Epidermal melanocyte (primary cell): ENCODE measurements around the gene RAPGEF4.

ENCODE experiments used
- DNase-seq: peaks from one replicate; pipeline ENCODE4 v3.0.0; 2011; ENCODE audit warnings: low spot score; ENCODE audit not compliant: insufficient read length

The RAPGEF4 gene

DNA sequence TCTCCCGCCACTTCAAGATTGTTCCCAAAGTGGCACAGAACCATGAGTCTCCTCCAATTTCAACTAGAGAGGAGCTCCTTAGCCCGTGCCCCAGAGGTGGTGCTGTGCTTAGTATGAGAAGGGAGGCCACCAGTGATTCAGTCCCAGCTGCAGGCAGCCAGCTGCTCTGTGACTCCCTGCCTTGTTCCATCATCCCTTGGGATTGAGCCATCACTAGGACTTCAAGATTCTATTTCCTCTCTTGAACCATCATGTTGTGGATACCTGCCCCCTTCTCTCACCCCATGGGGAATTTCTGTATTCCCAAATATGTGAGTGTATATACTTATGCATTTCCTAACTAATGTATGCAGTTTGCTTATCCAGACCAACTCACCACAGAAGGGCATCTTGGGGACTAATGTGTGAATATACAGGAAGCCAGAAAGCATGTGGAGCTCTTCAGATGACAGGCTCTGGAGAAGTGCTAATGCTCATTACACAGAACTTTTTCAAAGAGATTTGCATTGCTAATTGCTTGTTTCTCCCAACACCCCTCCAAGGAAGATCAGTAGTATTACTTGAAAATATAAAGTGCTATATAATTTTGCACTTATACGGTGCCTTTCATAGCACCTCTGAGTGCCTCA lies 229.0 kb downstream of the RAPGEF4 start:
- DNase-seq: no peak

- no peak for DNase-seq
These were observed 230.0 kb downstream of the RAPGEF4 start for GRCh38 chr2:172965433-172966212.

GRCh38 chr2:172967036-172967982 lies 231.7 kb downstream of the RAPGEF4 start:
- DNase-seq: no peak

DNA sequence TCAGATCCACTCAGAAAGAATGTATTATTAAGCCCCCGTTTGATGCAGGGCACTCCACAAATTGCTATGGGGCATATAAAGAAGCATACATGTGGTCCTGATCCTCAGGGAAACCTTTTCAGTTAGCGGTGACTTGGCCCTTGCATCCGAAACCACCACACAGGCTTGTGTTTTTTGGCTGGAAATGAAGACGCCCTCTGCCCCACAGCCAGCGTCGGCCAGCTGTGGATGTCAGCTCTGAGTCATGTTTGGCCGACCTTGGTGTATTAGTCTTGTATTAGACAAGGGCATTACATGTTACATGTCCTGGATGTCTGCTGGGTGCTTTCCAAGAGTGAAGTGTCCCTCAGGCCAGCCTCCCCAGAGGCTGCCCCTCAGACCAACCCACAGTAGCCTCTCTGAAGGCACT lies 232.4 kb downstream of the RAPGEF4 start:
- no peak for DNase-seq

DNA sequence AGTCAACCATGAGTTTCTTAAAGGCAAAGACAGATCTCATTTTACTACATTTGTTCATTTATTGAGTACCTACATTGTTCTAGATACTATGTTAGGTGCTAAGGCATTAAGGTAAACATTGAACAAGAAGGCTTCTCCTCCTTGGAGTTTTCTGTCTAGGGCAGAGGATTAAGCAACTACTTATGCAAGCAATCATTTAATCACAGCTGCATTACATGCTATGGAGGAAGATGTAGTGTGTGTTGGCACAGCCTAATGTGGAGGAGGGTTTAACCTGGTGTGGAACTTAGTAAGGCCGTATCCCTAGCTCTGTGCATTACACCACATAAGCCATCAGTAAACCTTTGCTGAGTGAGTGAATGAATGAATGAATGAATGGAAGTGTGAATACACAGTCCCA lies 233.5 kb downstream of the RAPGEF4 start:
- no peak for DNase-seq

- DNase-seq: no peak
These were observed 234.0 kb downstream of the RAPGEF4 start for GRCh38 chr2:172969609-172970008.

GRCh38 chr2:172970660-172971059 lies 235.0 kb downstream of the RAPGEF4 start:
- no peak for DNase-seq

DNA sequence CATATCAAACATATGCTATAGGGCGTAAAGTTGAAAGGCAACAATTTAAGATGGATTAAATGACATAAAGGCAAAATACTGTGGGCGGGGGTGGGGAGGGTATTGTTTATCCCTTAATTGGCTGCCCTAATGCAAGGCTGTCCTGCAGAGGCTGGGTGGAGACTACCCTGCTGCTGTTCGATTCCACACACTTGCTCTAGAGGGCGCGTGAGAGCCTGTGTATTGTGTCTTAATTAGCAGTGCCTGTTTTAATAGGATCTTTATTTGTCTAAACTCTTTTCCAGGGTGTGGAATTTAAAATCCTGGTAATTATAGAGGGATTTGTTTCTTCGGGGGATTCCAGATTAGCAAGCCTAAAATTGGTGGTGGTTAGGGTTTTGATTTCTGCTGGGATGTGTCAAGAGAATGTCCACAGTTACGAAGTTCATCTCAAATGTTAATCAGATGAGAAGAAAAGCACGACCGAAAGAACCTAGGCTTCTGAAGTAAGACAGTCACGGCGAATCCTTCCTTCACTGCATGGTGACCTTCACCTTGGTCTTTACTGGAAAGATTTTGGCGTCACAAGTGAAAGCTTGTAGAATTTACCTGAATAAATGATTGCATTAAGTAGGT lies 236.5 kb downstream of the RAPGEF4 start:
- DNase-seq: peak; percentile 57

DNA sequence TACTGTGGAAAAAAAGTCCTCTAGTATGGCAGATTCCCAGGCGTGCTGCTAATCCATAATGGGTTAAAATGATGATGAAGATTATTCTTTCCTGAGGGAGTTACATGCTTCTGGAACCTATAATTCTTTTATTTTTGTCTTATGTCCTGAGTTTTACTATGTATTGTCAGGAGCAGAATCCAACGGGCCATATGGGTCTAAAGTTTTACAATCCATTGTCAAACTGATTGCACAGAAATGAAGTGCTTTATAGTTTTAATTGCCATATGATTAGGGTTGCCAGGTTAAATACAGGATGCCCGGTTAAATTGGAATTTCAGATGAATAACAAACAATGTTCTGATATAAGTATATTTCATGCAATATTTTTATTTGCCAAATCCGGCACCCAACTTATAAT lies 239.1 kb downstream of the RAPGEF4 start:
- no peak for DNase-seq

DNA sequence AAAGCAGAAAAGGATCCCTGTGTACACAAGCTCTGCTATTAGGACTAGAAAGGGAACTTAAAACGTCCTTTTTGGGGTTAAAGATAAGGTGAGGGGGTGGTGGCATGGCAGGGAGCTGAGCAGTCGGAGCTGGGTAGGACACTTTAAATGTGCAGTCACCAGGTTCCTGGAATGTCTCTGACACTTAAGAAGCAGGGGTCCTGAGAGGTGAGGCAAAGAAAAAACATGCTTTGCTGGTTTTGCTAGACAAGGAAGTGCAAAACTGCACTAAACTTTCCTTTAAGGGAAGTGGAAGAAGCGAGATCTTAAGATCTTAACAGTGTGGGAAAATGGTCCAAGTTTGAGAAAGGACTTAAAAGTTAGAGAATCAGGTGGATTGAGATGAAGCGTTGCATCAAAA lies 240.5 kb downstream of the RAPGEF4 start:
- no peak for DNase-seq

DNA sequence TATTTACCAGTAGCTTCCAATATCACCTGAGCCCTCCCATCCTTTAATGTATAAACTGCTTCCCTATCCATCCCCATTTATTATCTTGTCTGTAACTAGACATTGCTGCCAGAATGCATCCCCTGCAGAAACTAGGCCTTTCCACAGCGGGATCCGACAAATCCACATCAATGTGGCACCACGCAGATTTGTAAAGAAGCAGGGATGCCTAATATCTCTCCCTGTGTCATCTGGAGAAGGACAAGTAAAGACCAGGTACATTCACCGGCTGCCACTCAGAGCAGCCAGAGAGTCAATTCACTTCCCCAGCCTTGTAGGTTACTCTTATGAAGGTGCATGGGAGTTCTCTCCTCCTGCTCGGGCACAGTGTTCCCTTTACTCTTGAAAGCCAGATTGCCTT lies 241.2 kb downstream of the RAPGEF4 start:
- no peak for DNase-seq

DNA sequence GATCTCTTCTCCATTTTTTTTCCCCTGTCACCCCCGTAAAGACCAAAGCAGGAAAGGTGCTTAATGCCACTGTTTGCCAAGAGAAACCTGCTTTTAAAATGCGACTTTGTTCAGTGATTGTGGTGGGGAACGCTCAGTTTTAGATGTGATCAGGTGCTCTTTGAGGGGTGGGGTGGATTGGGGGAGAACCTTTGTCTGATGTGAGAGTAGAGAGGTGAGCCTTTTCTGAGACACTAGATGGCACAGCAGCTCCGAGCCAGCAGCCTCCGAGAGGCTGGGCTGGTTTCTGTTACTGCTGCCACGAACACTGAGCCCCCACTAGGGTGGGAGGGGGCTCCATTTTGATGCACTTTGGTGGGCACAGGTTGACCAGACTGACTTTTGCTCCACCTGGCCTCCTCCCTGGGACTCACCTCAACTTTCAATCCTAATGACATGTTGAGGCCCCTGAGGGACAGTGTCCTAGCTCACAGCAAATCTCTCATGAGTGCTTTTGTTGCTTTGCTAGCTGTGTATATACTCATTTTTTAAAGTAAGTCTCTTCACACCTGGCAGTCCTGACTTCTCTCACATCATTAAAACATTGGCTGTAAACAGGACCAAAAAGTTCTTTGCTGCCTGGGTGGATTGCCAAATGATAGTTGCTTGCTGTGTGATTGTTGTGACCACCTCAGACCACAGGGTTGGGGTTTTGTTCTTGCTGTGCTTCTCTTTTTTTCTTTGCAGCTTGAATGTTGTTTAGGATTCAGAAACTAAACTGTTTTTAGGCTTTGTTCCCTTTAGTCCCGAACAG lies 241.8 kb downstream of the RAPGEF4 start:
- DNase-seq: no peak

- no peak for DNase-seq
These were observed 242.4 kb downstream of the RAPGEF4 start for GRCh38 chr2:172978063-172978383.

DNA sequence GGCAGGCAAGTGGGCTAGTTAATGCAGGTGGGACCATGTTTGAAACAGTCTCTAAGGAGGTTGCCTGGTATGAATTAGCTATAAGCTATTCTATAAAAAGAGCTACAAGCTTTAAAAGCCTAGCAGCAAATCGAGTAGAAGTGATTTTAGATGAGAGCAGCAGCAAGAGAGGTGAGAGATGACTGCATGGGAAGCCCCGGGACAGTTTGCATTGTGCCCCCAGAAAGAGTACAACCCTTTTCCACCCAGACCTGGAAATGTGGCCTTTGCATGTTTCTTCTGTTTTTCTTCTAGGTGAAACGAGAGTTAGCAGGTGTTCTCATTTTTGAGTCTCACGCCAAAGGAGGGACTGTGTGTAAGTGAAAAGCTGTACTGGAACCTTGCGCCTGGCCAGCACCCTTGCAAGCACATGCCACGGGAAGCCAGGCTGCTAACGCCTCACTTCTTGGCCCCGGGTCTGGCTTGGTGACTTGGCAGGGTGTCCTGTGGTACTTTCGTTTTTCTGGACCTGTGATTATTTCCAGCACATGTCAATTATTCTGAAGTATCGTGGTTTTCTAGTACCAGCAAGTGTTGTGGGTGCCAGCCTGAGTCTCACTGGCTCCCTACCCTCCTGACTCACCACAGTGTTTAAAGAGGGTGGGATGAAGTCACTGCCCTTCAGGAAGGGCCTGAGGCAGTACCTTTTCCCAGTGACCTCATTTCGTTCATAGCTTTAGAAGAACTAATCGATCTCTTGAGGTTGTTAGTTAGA lies 249.7 kb downstream of the RAPGEF4 start:
- no peak for DNase-seq

GRCh38 chr2:172986040-172986439 lies 250.4 kb downstream of the RAPGEF4 start:
- no peak for DNase-seq

DNA sequence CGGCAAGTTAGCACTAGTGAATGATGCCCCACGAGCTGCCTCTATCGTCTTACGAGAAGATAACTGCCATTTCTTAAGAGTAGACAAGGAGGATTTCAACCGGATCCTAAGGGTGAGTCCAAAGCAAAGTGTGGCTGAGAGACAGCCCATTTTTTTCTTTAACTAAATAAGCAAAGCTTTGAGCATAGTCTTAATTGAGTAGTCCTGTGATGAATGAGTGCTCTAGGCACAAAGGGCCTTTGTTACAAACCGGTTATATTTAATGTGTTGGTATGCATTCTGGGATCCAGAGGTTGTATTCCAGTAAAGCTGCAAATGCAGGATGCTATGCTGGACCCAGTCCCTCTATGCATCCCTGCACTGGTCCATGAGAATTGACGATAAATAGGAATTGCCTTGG lies 253.1 kb downstream of the RAPGEF4 start:
- DNase-seq: peak; percentile 52

- no peak for DNase-seq
These were observed 255.4 kb downstream of the RAPGEF4 start for GRCh38 chr2:172991031-172991430.

- no peak for DNase-seq
These were observed 257.5 kb downstream of the RAPGEF4 start for GRCh38 chr2:172993139-172993538.

GRCh38 chr2:172993931-172994717 lies 258.5 kb downstream of the RAPGEF4 start:
- no peak for DNase-seq
